HUES48 (cell line): ENCODE data around the gene BORCS8.

Source experiments
- H3K27ac ChIP-seq: one replicate; pipeline ENCODE4 v1.7.0; 2013; ENCODE audit warnings: low read depth, low read length, inconsistent platforms
- H3K27me3 ChIP-seq: 2 replicates; pipeline ENCODE4 v1.6.1; 2013; ENCODE audit warnings: mild to moderate bottlenecking, low read length; ENCODE audit not compliant: control insufficient read depth, insufficient read depth
- H3K36me3 ChIP-seq: 2 replicates; pipeline ENCODE4 v1.6.1; 2013; ENCODE audit warnings: low read length; ENCODE audit not compliant: control insufficient read depth, insufficient read depth
- H3K4me1 ChIP-seq: 2 replicates; pipeline ENCODE4 v1.6.1; 2013; ENCODE audit warnings: mild to moderate bottlenecking, low read length; ENCODE audit not compliant: control insufficient read depth, insufficient read depth
- H3K4me3 ChIP-seq: 2 replicates; pipeline ENCODE4 v1.5.1; 2013; ENCODE audit warnings: mild to moderate bottlenecking, low read depth, low read length
- H3K9ac ChIP-seq: 2 replicates; pipeline ENCODE4 v1.6.1; 2013; ENCODE audit warnings: mild to moderate bottlenecking, low read depth, low read length, moderate library complexity
- H3K9me3 ChIP-seq: 2 replicates; pipeline ENCODE4 v1.6.1; 2013; ENCODE audit warnings: low read length; ENCODE audit not compliant: control insufficient read depth, insufficient read depth

The BORCS8 gene

GRCh38 chr19:19192078-19192882 lies at the start of gene BORCS8, which contains the start of gene RFXANK:
TSS of gene BORCS8 (minus strand) at chr19:19192152. CDS start at chr19:19192117, 35 bp downstream.
TSS of gene RFXANK (plus strand) at chr19:19192258. CDS start at chr19:19193947, 1,689 bp downstream.
- Histone ChIP-seq H3K27ac (peak within 1 kb of the TSS; percentile 97), H3K9me3 (no peaks in the 10 kb centered on the region), H3K9ac (peak within 1 kb of the TSS; percentile 80), H3K27me3 (no peaks in the 10 kb centered on the region), H3K4me3 (peak within 1 kb of the TSS; percentile 88), H3K4me1 (no peaks in the 10 kb centered on the region), H3K36me3 (peaks cover 19% of the 10 kb centered on the region)

DNA sequence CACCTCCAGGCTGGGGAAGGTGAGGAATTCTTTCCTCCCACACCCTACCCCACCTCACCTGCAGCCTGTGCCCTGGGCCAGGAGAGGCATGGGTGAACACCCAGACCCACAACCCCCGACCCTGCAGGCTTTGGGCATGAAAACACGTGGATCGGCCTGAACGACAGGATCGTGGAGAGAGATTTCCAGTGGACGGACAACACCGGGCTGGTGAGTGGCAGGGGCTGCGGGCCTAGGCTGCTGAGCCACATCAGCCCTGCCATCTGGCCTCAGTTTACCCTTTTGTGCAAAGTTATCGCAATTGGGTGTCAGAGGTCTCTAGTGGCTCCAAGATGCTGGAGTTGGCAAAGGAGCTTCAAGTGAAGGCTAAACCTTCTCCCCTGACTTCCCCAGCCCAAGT lies 48.5 kb upstream of the BORCS8 start:
- no peaks in the 10 kb centered on the region for H3K4me1 ChIP-seq
- H3K27ac ChIP-seq = no peak overlapping the region
- H3K4me3 ChIP-seq = no peak overlapping the region
- H3K9me3 ChIP-seq = 0 out of 2 replicates have a peak, but pooled peaks cover 4% of the 10 kb centered on the region
- H3K27me3 ChIP-seq = no peaks in the 10 kb centered on the region
- no peak overlapping the region for H3K9ac ChIP-seq
- no peaks in the 10 kb centered on the region for H3K36me3 ChIP-seq

DNA sequence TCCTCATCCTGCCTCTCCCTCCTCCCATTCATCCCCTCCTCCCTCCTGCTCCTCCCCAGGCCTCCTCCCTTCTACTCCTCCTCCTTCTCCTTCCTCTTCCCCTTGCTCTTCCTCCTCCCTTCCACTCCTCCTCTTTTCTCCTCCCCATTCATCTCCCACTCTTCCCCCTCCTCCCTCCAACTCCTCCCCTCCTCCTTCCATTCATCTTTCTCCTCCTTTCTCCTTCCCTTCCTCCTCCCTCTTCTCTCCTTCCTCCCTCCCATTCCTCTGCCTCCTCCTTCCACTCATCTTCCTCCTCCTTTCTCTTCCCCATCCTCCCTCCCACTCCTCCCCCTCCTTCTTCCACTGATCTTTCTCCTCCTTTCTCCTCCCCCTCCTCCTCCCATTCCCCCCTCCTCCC lies 47.7 kb upstream of the BORCS8 start:
- Histone ChIP-seq H3K9ac (no peak overlapping the region), H3K4me1 (no peaks in the 10 kb centered on the region), H3K36me3 (no peaks in the 10 kb centered on the region)

GRCh38 chr19:19238126-19238894 lies 46.4 kb upstream of the BORCS8 start:
- H3K4me1 ChIP-seq = no peaks in the 10 kb centered on the region
- peaks cover 16% of the 10 kb centered on the region for H3K9me3 ChIP-seq
- no peak overlapping the region for H3K27ac ChIP-seq
- H3K27me3 ChIP-seq = no peaks in the 10 kb centered on the region
- H3K9ac ChIP-seq = no peak overlapping the region
- H3K4me3 ChIP-seq = no peak overlapping the region
- no peaks in the 10 kb centered on the region for H3K36me3 ChIP-seq

More for the DNA sequence above, 47.7 kb upstream of the BORCS8 start:
- peaks cover 6% of the 10 kb centered on the region; the same call in 1 of the 2 replicates for H3K9me3 ChIP-seq
- no peak overlapping the region for H3K4me3 ChIP-seq
- no peaks in the 10 kb centered on the region for H3K27me3 ChIP-seq
- H3K27ac ChIP-seq = no peak overlapping the region

DNA sequence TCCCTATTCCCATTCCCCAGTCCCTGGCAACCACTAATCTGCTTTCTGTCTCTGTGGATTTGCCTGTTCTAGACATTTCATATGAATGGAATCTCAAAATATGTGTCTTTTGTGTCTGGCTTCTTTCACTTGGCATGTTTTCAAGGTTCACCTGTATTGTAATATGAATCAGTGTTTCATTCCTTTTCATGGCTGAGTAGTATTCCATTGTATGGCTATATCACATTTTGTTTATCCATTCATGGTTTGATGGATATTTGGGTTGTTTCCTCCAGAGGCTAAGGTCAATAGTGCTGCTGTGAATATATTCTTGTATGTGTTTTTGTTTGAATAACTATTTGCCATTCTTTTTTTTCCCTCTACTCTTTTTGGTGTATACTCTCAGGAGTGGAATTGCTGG lies 44.2 kb upstream of the BORCS8 start:
- no peak overlapping the region for H3K9ac ChIP-seq
- no peaks in the 10 kb centered on the region for H3K4me1 ChIP-seq
- no peak overlapping the region for H3K27ac ChIP-seq
- no peaks in the 10 kb centered on the region for H3K36me3 ChIP-seq
- no peak overlapping the region for H3K4me3 ChIP-seq
- H3K9me3 ChIP-seq = peaks cover 16% of the 10 kb centered on the region
- no peaks in the 10 kb centered on the region for H3K27me3 ChIP-seq

GRCh38 chr19:19234220-19234816 lies 42.4 kb upstream of the BORCS8 start:
- Histone ChIP-seq H3K9me3 (peaks cover 16% of the 10 kb centered on the region), H3K9ac (no peak overlapping the region), H3K4me1 (no peaks in the 10 kb centered on the region), H3K27me3 (no peaks in the 10 kb centered on the region; the same call in 1 of the 2 replicates), H3K36me3 (no peaks in the 10 kb centered on the region), H3K4me3 (no peak overlapping the region), H3K27ac (no peak overlapping the region)

- H3K27me3 ChIP-seq = no peaks in the 10 kb centered on the region; the same call in 1 of the 2 replicates
- no peaks in the 10 kb centered on the region for H3K36me3 ChIP-seq
- H3K4me3 ChIP-seq = no peak overlapping the region
- H3K4me1 ChIP-seq = no peaks in the 10 kb centered on the region
- H3K27ac ChIP-seq = no peak overlapping the region
- H3K9me3 ChIP-seq = peaks cover 16% of the 10 kb centered on the region
- no peak overlapping the region for H3K9ac ChIP-seq
Measured at GRCh38 chr19:19232261-19232721, 40.3 kb upstream of the BORCS8 start.

DNA sequence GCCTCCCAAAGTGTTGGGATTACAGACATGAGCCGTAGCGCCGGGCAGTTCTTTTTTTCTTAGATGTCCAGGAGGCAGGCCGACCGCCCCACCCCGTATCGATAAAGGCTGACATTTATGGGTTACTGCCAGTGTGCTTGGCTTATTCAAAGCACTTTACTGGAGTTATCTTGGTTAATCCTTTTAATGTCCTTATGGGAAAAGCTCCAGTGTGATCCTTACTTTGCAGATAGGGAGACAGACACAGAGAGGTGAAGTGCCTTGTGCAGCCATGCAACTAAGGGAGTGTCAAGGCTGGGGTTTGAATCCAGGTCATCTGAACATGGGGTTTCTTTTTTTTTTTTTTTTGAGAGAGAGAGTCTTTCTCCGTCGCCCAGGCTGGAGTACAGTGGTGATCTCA lies 39.0 kb upstream of the BORCS8 start:
- H3K9me3 ChIP-seq = peaks cover 13% of the 10 kb centered on the region
- H3K4me3 ChIP-seq = no peak overlapping the region
- no peaks in the 10 kb centered on the region for H3K36me3 ChIP-seq
- no peak overlapping the region for H3K27ac ChIP-seq
- no peak overlapping the region for H3K9ac ChIP-seq
- H3K4me1 ChIP-seq = no peaks in the 10 kb centered on the region
- peaks cover 3% of the 10 kb centered on the region for H3K27me3 ChIP-seq

GRCh38 chr19:19229701-19230100 lies 37.7 kb upstream of the BORCS8 start:
- Histone ChIP-seq H3K9me3 (peaks cover 10% of the 10 kb centered on the region), H3K36me3 (no peaks in the 10 kb centered on the region), H3K9ac (no peak overlapping the region), H3K27ac (no peak overlapping the region), H3K4me1 (no peaks in the 10 kb centered on the region), H3K4me3 (no peak overlapping the region), H3K27me3 (peaks cover 14% of the 10 kb centered on the region)

- Histone ChIP-seq H3K4me1 (no peaks in the 10 kb centered on the region), H3K36me3 (no peaks in the 10 kb centered on the region), H3K27me3 (peaks cover 31% of the 10 kb centered on the region), H3K9me3 (no peaks in the 10 kb centered on the region), H3K27ac (no peak overlapping the region), H3K9ac (no peak overlapping the region), H3K4me3 (no peak overlapping the region)
Measured at GRCh38 chr19:19227217-19227616, 35.3 kb upstream of the BORCS8 start.
